Measurements from ENCODE around the gene PPP1R1B.

DNA sequence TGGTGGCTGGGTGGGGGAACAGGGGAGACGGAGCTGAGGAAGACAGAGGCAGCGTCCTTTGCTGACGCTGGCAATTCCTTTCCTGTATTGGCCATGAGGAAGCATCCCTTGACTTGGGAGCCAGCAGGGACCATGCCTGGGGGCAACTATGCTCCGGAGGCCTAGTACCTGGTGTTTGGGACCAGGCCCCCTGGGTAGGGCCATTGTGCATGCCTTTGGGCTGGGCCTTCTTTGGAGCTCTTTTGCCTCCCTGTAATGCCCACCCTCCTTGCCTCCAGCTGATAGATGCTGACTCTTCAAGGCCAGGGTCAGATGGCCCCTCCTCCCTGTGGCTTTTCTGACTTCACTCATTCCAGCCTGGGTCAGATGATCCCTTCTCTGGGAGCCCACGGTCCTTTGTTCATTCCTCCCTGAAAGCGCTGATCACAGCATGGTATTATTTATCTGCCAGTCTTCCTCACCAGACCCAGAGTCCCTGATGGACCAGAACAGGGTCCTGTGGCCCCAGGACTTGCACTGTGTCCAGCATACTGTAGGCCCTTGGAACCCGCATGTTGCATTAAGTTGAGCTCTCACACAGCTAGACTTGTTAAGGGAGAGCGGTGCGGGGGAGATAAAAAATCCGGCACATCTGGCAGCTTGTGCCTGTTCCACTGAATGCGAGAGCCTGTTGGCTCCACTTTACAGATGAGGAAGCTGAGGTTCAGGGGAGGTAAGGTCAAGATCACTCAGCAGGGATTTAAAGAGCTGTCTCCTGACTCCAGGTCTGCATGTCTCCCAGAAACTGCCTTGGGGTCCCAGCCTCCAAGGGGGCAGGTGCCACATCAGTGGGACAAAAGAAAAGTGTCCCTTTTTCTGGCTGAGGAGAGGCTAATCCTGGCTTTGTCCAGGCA, 13.1 kb downstream of the PPP1R1B start:
- TF ChIP-seq, protein P1, sequence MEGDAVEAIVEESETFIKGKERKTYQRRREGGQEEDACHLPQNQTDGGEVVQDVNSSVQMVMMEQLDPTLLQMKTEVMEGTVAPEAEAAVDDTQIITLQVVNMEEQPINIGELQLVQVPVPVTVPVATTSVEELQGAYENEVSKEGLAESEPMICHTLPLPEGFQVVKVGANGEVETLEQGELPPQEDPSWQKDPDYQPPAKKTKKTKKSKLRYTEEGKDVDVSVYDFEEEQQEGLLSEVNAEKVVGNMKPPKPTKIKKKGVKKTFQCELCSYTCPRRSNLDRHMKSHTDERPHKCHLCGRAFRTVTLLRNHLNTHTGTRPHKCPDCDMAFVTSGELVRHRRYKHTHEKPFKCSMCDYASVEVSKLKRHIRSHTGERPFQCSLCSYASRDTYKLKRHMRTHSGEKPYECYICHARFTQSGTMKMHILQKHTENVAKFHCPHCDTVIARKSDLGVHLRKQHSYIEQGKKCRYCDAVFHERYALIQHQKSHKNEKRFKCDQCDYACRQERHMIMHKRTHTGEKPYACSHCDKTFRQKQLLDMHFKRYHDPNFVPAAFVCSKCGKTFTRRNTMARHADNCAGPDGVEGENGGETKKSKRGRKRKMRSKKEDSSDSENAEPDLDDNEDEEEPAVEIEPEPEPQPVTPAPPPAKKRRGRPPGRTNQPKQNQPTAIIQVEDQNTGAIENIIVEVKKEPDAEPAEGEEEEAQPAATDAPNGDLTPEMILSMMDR (IDR thresholded peaks at IDR 0.05; ENCODE audit: low read length) = no peak
- no peak for TF ChIP-seq EZH2 (optimal IDR thresholded peaks at IDR 0.05; ENCODE audit: low read depth, low read length)

Measured in MM.1S (cell line).